ENCODE results near the gene ATAD3B.

DNA sequence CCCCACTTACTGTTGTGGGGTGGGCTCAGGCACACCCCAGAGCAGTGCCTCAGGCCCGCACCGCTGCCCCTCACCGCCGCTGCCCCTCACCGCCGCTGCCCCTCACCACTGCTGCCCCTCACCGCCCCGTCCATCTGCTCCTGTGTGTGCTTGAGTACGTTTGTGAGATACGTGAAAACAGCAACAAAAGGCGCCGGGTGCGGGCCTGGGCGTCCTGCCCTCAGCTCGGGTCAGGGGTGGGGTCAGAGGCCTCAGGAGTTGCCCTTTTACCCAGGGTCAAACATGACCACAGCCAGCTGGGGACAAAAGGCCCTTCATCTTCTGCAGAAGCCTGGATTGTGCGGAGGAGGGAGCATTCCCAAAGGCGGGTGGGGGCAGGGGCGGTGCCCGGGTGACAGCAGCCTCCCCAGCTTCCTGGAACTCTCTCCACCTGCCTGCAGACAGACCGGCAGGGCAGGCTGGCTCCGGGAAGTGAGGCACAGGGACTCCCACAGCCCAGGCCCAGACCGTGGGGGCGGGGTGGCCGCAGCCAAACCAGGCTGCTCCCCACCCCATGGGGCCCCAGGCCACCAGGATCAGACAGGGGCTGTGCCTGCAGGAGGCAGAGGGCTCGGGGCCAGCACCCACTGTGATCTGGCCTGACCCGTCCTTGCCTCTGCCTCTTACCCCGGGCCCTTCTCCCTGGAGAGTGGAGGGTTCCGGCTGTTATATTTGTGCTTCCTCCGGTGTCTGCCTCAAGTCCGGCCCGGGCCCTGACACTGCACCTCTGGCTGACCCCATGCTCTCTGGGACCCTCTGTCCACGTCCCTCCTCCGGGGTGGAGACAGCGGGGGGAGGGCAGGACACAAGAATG lies 38.4 kb upstream of the ATAD3B start:
- TF ChIP-seq, protein P1, sequence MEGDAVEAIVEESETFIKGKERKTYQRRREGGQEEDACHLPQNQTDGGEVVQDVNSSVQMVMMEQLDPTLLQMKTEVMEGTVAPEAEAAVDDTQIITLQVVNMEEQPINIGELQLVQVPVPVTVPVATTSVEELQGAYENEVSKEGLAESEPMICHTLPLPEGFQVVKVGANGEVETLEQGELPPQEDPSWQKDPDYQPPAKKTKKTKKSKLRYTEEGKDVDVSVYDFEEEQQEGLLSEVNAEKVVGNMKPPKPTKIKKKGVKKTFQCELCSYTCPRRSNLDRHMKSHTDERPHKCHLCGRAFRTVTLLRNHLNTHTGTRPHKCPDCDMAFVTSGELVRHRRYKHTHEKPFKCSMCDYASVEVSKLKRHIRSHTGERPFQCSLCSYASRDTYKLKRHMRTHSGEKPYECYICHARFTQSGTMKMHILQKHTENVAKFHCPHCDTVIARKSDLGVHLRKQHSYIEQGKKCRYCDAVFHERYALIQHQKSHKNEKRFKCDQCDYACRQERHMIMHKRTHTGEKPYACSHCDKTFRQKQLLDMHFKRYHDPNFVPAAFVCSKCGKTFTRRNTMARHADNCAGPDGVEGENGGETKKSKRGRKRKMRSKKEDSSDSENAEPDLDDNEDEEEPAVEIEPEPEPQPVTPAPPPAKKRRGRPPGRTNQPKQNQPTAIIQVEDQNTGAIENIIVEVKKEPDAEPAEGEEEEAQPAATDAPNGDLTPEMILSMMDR (conservative IDR thresholded peaks at IDR 0.05; ENCODE audit: low read depth, low read length) = no peak
- TF ChIP-seq EZH2 (IDR thresholded peaks at IDR 0.05; ENCODE audit: borderline replicate concordance, low read depth, low read length, poor library complexity, severe bottlenecking) = no peak

Data from A673 (cell line).